SJCRH30 (cell line): ENCODE results near the gene LHFPL3. TPM values are rescaled to one million over a fixed set of nuclear protein-coding genes. Genes with fewer than 3 reads are reported as not detected.
"Not testable (repeated sequence)": the region's sequence is repeated elsewhere in the genome, so short reads cannot be mapped to it uniquely, and the experiment has no call there.

Experiments used
- DNase-seq, 2 experiments: peaks; one replicate each; pipeline ENCODE4 v3.0.0-alpha.2; 2015 to 2020
- H3K27ac ChIP-seq: fragments of 250-450 bp; sonication (Bioruptor Pico); 2 replicates; pipeline ENCODE4 v1.5.1; 2020; ENCODE audit warnings: mild to moderate bottlenecking, moderate library complexity
- H3K27me3 ChIP-seq: fragments of 250-450 bp; sonication (Bioruptor Pico); 2 replicates; pipeline ENCODE4 v1.5.1; 2020; ENCODE audit warnings: mild to moderate bottlenecking, moderate library complexity
- H3K36me3 ChIP-seq: fragments of 250-450 bp; sonication (Bioruptor Pico); 2 replicates; pipeline ENCODE4 v1.5.1; 2020; ENCODE audit warnings: mild to moderate bottlenecking, moderate library complexity
- H3K4me1 ChIP-seq: fragments of 250-450 bp; sonication (Bioruptor Pico); 2 replicates; pipeline ENCODE4 v1.5.1; 2020; ENCODE audit warnings: mild to moderate bottlenecking, moderate library complexity
- H3K4me3 ChIP-seq: fragments of 250-450 bp; sonication (Bioruptor Pico); 2 replicates; pipeline ENCODE4 v1.5.1; 2020; ENCODE audit warnings: mild to moderate bottlenecking, moderate library complexity
- H3K9me3 ChIP-seq: fragments of 250-450 bp; sonication (Bioruptor Pico); replicated peaks from 2 replicates; pipeline ENCODE4 v1.5.1; 2020; ENCODE audit warnings: mild to moderate bottlenecking, moderate library complexity
- total RNA-seq: library from RNA; depleted of rRNA; stranded (reverse); fragments of >200 nt; shearing (Covaris generic); gene quantifications from 2 replicates; pipeline ENCODE4 v1.2.3, GENCODE V29; 2014

LHFPL3 gene
- total RNA-seq, 1 experiment from 2014 or later = 0.22 TPM

DNA sequence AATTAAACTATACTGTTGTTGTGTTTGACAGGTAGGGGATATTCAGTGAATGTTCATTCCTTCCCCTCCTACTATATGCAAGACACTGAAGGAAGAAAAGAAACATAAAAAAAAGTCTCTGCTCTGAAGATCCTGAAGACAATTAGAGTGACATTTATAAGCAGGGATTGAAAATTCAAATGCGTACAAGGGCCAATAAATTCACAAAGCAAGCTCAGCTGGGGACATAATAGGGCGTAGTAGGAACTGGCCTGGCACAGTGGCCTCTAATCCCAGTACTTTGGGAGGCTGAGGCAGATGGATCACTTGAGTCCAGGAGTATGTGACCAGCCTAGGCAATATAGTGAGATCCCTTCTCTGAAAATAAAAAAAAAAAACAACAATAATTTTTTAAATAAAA, 580.7 kb downstream of the LHFPL3 start:
- DNase-seq = no peak
- Histone ChIP-seq H3K27ac (no peak overlapping the region), H3K9me3 (no peaks in the 10 kb centered on the region), H3K4me1 (peaks cover 2% of the 10 kb centered on the region; the same call in 1 of the 2 replicates), H3K36me3 (no peaks in the 10 kb centered on the region), H3K27me3 (peaks cover 6% of the 10 kb centered on the region; the same call in 1 of the 2 replicates), H3K4me3 (no peak overlapping the region)

DNA sequence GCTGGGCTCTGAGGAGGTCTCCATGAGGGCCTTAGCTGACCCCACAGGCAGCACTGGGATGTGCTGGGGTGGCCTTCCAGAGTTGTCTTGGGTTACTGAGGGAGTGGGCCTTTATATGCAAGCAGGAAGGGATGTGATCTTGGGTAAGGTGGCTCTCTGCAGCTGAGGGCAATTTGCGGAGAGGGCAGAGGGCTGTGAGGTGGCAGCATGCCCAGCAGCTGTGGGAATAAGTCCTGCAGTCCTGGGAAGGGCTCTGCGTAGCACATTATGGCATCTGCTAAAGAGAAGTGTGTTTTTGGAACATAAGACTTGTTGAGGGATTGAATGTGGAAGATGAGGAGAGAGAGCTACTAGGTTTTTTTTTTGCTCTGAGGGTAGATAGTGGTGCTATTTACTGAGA, 586.0 kb downstream of the LHFPL3 start:
- Histone ChIP-seq H3K27me3 (no peaks in the 10 kb centered on the region; the same call in 1 of the 2 replicates), H3K36me3 (no peaks in the 10 kb centered on the region), H3K4me1 (no peaks in the 10 kb centered on the region), H3K9me3 (no peaks in the 10 kb centered on the region), H3K4me3 (no peak overlapping the region), H3K27ac (no peak overlapping the region)
- peak in 1 of 2 experiments; percentile 41 for DNase-seq

DNA sequence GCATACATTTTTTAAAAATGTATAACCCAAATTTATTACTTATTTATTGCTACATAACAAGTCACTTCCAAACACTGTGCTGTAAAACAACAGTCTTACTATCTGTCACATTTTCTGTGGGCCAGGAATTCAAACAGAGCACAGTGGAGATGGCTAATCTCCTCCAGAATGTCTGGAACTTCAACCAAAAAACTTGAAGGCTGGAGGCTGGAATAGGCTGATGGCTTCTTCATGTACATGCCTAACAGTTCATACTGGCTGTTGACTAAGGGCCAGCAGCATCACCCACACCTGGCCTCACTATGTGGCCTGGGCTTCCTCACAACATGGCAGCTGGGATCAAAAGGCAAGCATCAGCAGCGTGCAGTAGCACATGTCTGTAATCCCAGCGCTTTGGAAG, 593.2 kb downstream of the LHFPL3 start:
- DNase-seq = no peak
- Histone ChIP-seq H3K9me3 (no peaks in the 10 kb centered on the region), H3K4me3 (no peak overlapping the region), H3K27me3 (no peaks in the 10 kb centered on the region), H3K4me1 (no peaks in the 10 kb centered on the region; the same call in 1 of the 2 replicates), H3K27ac (no peak overlapping the region), H3K36me3 (no peaks in the 10 kb centered on the region)

DNA sequence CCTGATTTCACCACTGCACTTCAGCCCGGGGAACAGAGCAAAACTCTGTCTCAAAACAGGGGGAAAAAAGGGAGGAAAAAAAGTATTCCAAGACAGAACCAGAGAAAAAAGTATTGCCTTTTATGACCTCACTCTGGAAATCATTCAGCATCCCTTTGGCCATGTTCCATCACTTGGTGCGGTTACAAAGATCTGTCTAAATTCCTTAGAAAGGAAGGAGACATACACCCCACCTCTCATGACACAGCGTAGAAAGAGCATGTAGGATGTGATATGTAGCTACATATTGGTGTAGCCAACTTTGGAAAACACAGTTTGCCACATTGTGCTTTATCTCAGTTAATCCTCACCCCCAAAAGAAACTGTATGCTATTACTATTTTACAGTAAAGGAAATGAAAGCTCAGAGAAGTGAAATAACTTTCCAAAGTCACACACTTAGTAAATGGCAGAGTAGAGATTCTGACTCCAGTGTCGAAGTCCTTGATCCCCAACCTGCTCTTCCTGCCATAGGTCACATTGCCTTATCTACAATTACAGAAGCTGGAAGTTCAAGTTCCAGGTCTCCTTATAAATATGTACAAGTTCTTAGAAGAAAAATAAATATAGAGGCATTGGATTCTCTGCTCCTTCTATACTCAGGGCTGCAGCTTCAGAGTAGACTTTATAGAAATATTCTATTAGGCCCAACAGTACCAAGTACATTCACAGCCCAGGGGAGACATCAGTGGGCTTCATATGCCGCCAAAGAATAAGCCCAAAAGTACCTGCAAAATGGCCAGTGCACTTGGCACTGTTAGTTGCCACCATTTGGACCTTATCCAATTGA, 594.0 kb downstream of the LHFPL3 start:
- DNase-seq = no peak
- H3K4me3 ChIP-seq = no peak overlapping the region
- no peaks in the 10 kb centered on the region; the same call in 1 of the 2 replicates for H3K4me1 ChIP-seq
- H3K36me3 ChIP-seq = no peaks in the 10 kb centered on the region
- H3K9me3 ChIP-seq = no peaks in the 10 kb centered on the region
- H3K27me3 ChIP-seq = no peaks in the 10 kb centered on the region
- H3K27ac ChIP-seq = no peak overlapping the region

DNA sequence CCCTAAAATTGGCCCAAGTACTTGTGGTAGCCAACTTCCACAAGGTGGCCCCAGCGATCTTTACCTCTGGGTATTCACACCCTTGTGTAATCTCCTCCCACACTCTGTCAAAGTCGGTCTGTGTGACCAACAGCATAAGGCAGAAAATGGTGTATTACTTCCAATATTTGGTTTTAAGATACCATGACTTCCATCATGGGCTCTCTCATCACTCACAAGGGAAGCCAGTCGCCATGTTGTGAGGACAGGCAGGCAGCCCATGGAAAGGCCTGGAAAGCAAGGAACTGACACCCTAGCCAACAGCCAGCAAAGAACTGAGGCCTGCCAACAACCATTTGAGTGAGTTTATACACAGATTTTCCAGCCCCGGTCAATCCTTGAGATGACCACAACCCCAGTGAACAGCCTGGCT, 594.6 kb downstream of the LHFPL3 start:
- DNase-seq = peak; percentile 78 to 83
- no peaks in the 10 kb centered on the region for H3K36me3 ChIP-seq
- no peaks in the 10 kb centered on the region for H3K9me3 ChIP-seq
- no peaks in the 10 kb centered on the region for H3K27me3 ChIP-seq
- no peak overlapping the region for H3K4me3 ChIP-seq
- no peak overlapping the region for H3K27ac ChIP-seq
- H3K4me1 ChIP-seq = no peaks in the 10 kb centered on the region; the same call in 1 of the 2 replicates

DNA sequence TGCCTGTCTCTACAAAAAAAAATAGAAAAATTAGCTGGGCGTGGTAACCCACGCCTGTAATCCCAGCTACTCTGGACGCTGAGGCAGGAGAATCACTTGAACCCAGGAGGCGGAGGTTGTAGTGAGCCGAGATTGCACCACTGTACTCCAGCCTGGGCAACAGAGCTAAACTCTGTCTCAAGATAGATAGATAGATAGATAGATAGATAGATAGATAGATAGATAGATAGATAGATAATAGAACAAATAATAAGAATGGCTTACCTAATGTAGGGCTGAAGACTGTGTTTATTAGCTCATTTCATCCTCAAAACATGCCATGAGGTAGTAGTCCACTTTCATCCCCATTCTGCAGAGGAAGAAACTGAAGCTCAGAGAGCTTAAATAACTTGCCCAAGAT, 597.8 kb downstream of the LHFPL3 start:
- not testable (repeated sequence) for H3K4me1 ChIP-seq, H3K27me3 ChIP-seq, H3K36me3 ChIP-seq, H3K9me3 ChIP-seq, H3K27ac ChIP-seq, DNase-seq, H3K4me3 ChIP-seq

DNA sequence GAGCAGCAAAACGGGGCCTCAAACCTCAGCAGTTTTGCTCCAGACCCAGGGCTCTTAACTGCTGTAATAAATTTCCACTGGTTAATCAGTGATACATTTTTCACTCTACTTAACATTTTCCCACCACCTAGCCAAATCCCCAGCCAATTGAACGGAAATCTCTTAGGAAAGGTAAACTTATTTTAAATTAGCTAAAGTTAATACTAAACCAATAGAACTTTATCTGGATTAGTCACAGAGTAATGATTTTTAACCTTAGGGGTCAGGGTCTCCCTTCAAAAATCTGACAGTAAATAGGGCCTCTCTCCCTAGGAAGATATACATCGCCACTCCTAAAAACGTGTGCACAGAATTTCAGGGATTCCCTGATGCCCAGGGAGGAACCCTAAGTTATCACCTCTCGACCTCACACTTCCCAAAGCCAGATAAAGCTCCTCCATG, 598.2 kb downstream of the LHFPL3 start:
- Histone ChIP-seq H3K27me3 (no peaks in the 10 kb centered on the region), H3K4me1 (no peaks in the 10 kb centered on the region; the same call in 1 of the 2 replicates), H3K4me3 (no peak overlapping the region), H3K36me3 (no peaks in the 10 kb centered on the region), H3K27ac (no peak overlapping the region), H3K9me3 (no peaks in the 10 kb centered on the region)
- no peak for DNase-seq

DNA sequence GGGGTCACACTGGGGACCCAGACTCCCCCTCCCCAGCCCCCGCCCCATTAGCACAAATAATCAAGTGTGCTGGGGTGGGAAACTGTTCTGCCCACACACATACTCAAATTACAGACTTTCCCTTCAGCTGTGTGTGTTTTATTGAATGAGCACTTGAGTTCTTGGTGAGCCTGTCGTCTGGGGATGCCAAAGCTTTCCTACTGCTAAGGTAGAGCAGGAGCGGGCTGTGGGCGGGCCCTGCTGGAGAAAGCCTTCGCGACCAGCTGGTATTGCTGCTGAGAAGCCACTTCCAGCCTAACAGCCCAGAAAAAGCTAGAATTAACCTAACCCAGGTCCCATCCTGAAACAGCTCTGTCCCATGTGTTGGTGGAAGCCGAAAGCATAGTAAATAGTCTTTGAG, 598.7 kb downstream of the LHFPL3 start:
- Histone ChIP-seq H3K9me3 (no peaks in the 10 kb centered on the region), H3K4me3 (no peak overlapping the region), H3K36me3 (no peaks in the 10 kb centered on the region), H3K27me3 (no peaks in the 10 kb centered on the region), H3K27ac (no peak overlapping the region), H3K4me1 (no peaks in the 10 kb centered on the region; the same call in 1 of the 2 replicates)
- DNase-seq = peak; percentile 23 to 39

DNA sequence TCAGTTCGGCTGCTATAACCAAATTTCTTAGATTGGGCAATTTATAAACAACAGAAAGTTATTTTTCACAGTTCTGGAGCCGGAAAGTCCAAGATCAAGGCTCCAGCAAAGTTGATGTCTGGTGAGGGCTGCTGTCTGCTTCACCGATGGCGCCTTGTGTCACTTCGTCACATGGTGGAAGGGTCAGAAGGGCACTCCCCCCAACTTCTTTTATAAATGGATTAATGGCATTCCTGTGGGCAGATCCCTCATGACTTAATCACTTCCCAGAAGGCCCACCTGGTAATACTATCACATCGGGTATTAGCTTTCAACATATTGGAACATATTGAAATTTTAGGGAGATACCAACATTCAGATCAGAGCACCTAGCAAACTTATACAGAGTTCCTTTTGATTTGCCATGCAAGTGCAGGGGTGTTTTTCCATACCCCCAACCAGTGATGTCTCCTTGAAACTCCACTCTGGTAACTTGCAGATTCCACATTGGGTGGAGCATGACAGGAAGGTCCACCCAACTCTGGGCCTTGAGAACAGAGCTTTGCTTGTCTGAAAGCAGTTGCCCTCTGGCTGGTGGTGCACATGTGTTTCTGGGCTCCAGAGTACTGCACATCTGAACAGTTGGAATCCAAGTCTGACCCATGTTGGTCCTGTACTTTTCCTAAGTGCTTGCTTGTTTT, 600.5 kb downstream of the LHFPL3 start:
- no peak for DNase-seq
- no peaks in the 10 kb centered on the region for H3K9me3 ChIP-seq
- H3K27ac ChIP-seq = no peak overlapping the region
- no peaks in the 10 kb centered on the region for H3K27me3 ChIP-seq
- H3K4me1 ChIP-seq = no peaks in the 10 kb centered on the region
- H3K4me3 ChIP-seq = no peak overlapping the region
- H3K36me3 ChIP-seq = no peaks in the 10 kb centered on the region

DNA sequence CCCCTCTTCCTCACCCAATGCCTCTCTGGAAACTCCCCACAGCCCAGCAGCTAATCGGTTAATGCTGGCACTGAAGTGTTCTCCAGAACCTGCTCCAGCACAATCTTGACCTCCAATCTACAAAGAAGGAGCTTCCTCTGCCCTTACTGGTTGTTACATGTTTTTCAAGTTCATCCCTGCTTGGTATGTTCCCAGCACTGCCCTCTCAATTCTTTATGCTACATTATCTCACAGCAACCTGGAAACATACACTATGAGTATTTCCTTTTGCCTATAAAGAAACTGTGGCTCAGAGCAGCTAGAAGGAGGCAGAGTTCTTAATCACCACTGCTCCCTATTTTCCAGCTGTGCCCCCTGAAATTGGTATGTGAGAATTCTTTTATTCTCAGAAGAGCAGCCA, 601.5 kb downstream of the LHFPL3 start:
- DNase-seq = no peak
- no peak overlapping the region for H3K4me3 ChIP-seq
- no peaks in the 10 kb centered on the region for H3K36me3 ChIP-seq
- H3K9me3 ChIP-seq = no peaks in the 10 kb centered on the region
- H3K27ac ChIP-seq = no peak overlapping the region
- no peaks in the 10 kb centered on the region for H3K27me3 ChIP-seq
- no peaks in the 10 kb centered on the region for H3K4me1 ChIP-seq

DNA sequence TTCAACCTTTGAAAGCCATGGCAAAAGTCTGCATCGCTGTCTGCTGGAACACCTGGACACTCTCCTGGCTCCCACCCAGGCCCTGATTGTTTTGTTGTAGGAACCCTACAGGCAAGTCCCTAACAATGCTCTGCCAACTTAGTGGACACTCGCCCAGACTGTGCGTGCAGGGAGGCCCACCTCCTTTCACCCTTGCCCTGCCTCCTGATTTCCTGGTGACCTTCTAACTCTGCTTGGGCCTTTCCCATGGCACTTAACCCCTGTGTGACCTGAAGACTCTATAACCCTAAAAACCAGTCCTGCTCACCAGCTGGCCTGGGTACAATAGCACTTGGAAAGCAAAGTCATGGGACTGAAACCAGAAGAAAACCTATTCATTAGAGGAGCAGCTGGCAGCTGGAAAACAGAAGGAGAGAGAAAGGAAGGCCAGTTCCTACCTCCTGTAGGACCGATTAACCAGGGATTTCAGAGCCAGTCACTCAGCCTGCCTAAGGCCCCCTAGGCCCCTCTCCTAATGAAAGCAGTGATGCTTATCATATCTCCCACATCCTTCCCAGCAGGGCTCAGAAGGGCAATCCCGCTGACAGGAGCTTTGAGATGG, 602.9 kb downstream of the LHFPL3 start:
- Histone ChIP-seq H3K36me3 (no peaks in the 10 kb centered on the region), H3K9me3 (no peaks in the 10 kb centered on the region), H3K4me3 (no peak overlapping the region), H3K27me3 (no peaks in the 10 kb centered on the region), H3K27ac (no peak overlapping the region), H3K4me1 (no peaks in the 10 kb centered on the region)
- peak in 1 of 2 experiments; percentile 31 for DNase-seq

DNA sequence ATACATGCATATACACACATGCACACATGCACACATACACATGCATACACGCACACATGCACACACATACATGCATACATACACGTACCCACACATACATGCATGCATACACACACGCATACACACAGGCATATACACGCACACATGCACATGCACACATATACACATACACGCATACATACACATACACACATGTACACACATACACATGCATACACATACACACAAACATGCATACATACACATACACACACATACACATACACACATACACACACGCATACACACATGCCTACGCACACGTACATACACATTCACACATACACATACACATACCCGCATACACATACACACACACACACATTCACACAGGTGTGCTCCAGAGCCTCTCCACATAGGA, 604.6 kb downstream of the LHFPL3 start:
- Histone ChIP-seq H3K27me3 (no peaks in the 10 kb centered on the region), H3K4me1 (no peaks in the 10 kb centered on the region), H3K4me3 (no peak overlapping the region), H3K9me3 (no peaks in the 10 kb centered on the region), H3K36me3 (no peaks in the 10 kb centered on the region), H3K27ac (no peak overlapping the region)
- no peak for DNase-seq

DNA sequence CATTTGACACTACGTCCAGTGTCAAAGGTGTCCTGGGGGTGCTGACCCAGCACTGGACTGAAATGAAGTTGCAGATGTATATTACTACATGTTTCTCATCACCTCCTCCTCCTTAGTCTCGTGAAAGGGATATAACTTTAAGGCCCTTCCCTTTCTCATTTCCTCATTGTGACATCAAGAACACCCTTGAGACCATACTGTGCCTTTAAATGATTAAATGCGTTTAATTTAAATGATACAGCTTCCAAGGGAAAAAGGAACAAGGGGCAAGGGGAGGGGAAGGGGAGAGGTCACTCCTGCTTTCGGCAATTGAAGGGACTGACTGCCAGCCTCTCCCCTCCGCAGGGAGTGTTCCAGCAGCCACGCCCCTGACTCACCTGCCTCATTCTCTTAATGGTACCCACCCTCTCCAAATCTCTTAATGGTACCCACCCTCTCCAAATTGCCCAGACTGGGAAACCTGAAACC, 605.2 kb downstream of the LHFPL3 start:
- H3K27ac ChIP-seq = no peak overlapping the region
- H3K4me3 ChIP-seq = no peak overlapping the region
- H3K36me3 ChIP-seq = no peaks in the 10 kb centered on the region
- no peaks in the 10 kb centered on the region for H3K4me1 ChIP-seq
- H3K9me3 ChIP-seq = no peaks in the 10 kb centered on the region
- DNase-seq = no peak
- no peaks in the 10 kb centered on the region for H3K27me3 ChIP-seq

DNA sequence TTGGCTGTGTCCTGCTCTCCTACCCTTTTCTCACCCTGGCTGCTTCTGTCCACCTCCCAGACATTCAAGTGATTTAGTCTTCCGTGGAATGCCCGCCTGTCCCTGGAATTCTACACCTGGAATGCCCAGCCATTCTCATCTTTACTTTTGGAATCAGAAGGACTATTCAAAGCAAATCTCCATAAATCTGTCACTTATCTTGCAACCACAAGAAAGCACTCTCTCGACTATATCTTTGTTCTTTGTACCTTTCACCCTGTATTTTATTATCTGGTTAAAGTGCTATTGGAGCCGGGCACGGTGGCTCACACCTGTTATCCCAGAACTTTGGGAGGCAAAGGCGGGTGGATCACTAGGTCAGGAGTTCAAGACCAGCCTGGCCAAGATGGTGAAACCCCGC, 606.3 kb downstream of the LHFPL3 start:
- no peaks in the 10 kb centered on the region for H3K36me3 ChIP-seq
- H3K27me3 ChIP-seq = no peaks in the 10 kb centered on the region
- no peak overlapping the region for H3K4me3 ChIP-seq
- DNase-seq = no peak
- no peak overlapping the region for H3K27ac ChIP-seq
- H3K4me1 ChIP-seq = no peaks in the 10 kb centered on the region
- no peaks in the 10 kb centered on the region for H3K9me3 ChIP-seq

DNA sequence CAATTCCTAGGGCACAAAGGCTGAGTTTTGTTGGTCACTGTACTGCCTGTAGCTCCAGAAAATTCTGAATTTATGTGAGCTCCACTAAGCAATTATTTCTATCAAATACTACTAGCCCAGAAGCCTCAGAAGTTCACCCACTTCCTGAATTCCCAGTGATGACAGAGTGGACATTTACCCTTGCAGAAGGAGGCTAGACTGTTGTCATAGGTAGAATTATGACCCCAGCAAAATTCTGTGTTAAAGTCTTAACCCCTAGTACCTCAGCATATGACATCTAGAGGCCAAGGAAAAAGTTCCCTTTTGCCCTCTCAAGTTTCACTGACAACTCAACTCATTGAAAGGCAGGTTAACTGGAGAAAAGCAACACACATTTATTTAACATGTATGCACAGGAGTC, 606.9 kb downstream of the LHFPL3 start:
- Histone ChIP-seq H3K4me3 (no peak overlapping the region), H3K27me3 (no peaks in the 10 kb centered on the region), H3K4me1 (no peaks in the 10 kb centered on the region), H3K36me3 (no peaks in the 10 kb centered on the region), H3K27ac (no peak overlapping the region), H3K9me3 (no peaks in the 10 kb centered on the region)
- DNase-seq = no peak
